Parathyroid adenoma (tissue), 2 donors: ENCODE data around the gene TLK2.
"Not testable (repeated sequence)": the region's sequence is repeated elsewhere in the genome, so short reads cannot be mapped to it uniquely, and the experiment has no call there.

Source experiments
- H2AFZ ChIP-seq: fragments of 300-600 bp; sonication (generic); one replicate; pipeline ENCODE4 v1.7.0; 2017; ENCODE audit warnings: antibody characterized with exemption, mild to moderate bottlenecking
- H3K27ac ChIP-seq: fragments of 300-600 bp; sonication (generic); one replicate; pipeline ENCODE4 v1.7.0; 2017
- H3K27me3 ChIP-seq: fragments of 300-600 bp; sonication (generic); one replicate; pipeline ENCODE4 v1.7.0; 2017; ENCODE audit warnings: low read length; ENCODE audit not compliant: control insufficient read depth, insufficient read depth
- H3K36me3 ChIP-seq: fragments of 300-600 bp; sonication (generic); one replicate; pipeline ENCODE4 v1.7.0; 2017; ENCODE audit warnings: low read length; ENCODE audit not compliant: control insufficient read depth, insufficient read depth
- H3K4me1 ChIP-seq: fragments of 300-600 bp; sonication (generic); one replicate; pipeline ENCODE4 v1.7.0; 2017; ENCODE audit warnings: control low read depth
- H3K4me2 ChIP-seq: fragments of 300-600 bp; sonication (generic); one replicate; pipeline ENCODE4 v1.7.0; 2017; ENCODE audit warnings: low read length
- H3K4me3 ChIP-seq: fragments of 300-600 bp; sonication (generic); one replicate; pipeline ENCODE4 v1.7.0; 2017; ENCODE audit warnings: low read depth, low read length
- H3K79me2 ChIP-seq: fragments of 300-600 bp; sonication (generic); one replicate; pipeline ENCODE4 v1.7.0; 2017; ENCODE audit warnings: control low read depth
- H3K9ac ChIP-seq: fragments of 300-600 bp; sonication (generic); one replicate; pipeline ENCODE4 v1.7.0; 2017; ENCODE audit warnings: mild to moderate bottlenecking
- H3K9me3 ChIP-seq: fragments of 300-600 bp; sonication (generic); one replicate; pipeline ENCODE4 v1.7.0; 2017; ENCODE audit warnings: low read length; ENCODE audit not compliant: control insufficient read depth
- donor health status: primary hyperparathyroidism.

The TLK2 gene

GRCh38 chr17:62478880-62479638 is 434 bp downstream of the TLK2 start:
- peak overlapping the region; percentile 63 for H3K4me3 ChIP-seq
- not testable (repeated sequence) for H3K4me1 ChIP-seq, H3K27me3 ChIP-seq, H3K9me3 ChIP-seq, H3K36me3 ChIP-seq
- H3K9ac ChIP-seq: peak overlapping the region; percentile 77
- H3K79me2 ChIP-seq: peaks cover 21% of the 10 kb centered on the region
- peak overlapping the region; percentile 77 for H3K4me2 ChIP-seq
- H3K27ac ChIP-seq: peak overlapping the region; percentile 86
- peak overlapping the region; percentile 66 for H2AFZ ChIP-seq

- Histone ChIP-seq H3K27ac (peak overlapping the region; percentile 86), H3K4me2 (peak overlapping the region; percentile 77), H3K9ac (peak overlapping the region; percentile 77), H3K4me3 (peak overlapping the region; percentile 63), H3K79me2 (peaks cover 25% of the 10 kb centered on the region), H2AFZ (peak overlapping the region; percentile 66)
- not testable (repeated sequence) for H3K27me3 ChIP-seq, H3K4me1 ChIP-seq, H3K36me3 ChIP-seq, H3K9me3 ChIP-seq
Measured at GRCh38 chr17:62479639-62480258, 1.1 kb downstream of the TLK2 start.

GRCh38 chr17:62482553-62482952 is 3.9 kb downstream of the TLK2 start:
- H3K4me2 ChIP-seq, H3K4me1 ChIP-seq, H2AFZ ChIP-seq, H3K9me3 ChIP-seq, H3K4me3 ChIP-seq, H3K27me3 ChIP-seq, H3K27ac ChIP-seq, H3K9ac ChIP-seq, H3K36me3 ChIP-seq: not testable (repeated sequence)
- peaks cover 39% of the 10 kb centered on the region for H3K79me2 ChIP-seq

GRCh38 chr17:62490990-62491389 is 12.4 kb downstream of the TLK2 start:
- not testable (repeated sequence) for H3K27ac ChIP-seq, H3K9me3 ChIP-seq, H3K4me1 ChIP-seq, H3K27me3 ChIP-seq, H3K9ac ChIP-seq, H3K4me2 ChIP-seq, H3K36me3 ChIP-seq, H3K4me3 ChIP-seq, H2AFZ ChIP-seq
- H3K79me2 ChIP-seq: peaks cover 65% of the 10 kb centered on the region

- not testable (repeated sequence) for H3K36me3 ChIP-seq, H3K4me3 ChIP-seq, H3K9me3 ChIP-seq, H2AFZ ChIP-seq, H3K4me2 ChIP-seq, H3K4me1 ChIP-seq, H3K27ac ChIP-seq, H3K27me3 ChIP-seq, H3K9ac ChIP-seq
- peaks cover 65% of the 10 kb centered on the region for H3K79me2 ChIP-seq
Measured at GRCh38 chr17:62493049-62493655, 14.5 kb downstream of the TLK2 start.

GRCh38 chr17:62494073-62494472 is 15.4 kb downstream of the TLK2 start:
- not testable (repeated sequence) for H3K4me1 ChIP-seq, H3K9me3 ChIP-seq, H3K9ac ChIP-seq, H3K4me2 ChIP-seq, H3K27me3 ChIP-seq, H3K27ac ChIP-seq, H3K4me3 ChIP-seq, H3K36me3 ChIP-seq, H2AFZ ChIP-seq
- peaks cover 71% of the 10 kb centered on the region for H3K79me2 ChIP-seq

- not testable (repeated sequence) for H3K4me3 ChIP-seq, H3K9me3 ChIP-seq, H3K36me3 ChIP-seq, H3K27me3 ChIP-seq, H3K4me2 ChIP-seq, H3K4me1 ChIP-seq, H2AFZ ChIP-seq, H3K9ac ChIP-seq, H3K27ac ChIP-seq
- H3K79me2 ChIP-seq: peaks cover 64% of the 10 kb centered on the region
Measured at GRCh38 chr17:62496344-62496743, 17.7 kb downstream of the TLK2 start.

GRCh38 chr17:62498796-62499195 is 20.2 kb downstream of the TLK2 start:
- H3K4me3 ChIP-seq, H3K27ac ChIP-seq, H3K4me2 ChIP-seq, H3K9me3 ChIP-seq, H3K27me3 ChIP-seq, H2AFZ ChIP-seq, H3K9ac ChIP-seq, H3K36me3 ChIP-seq, H3K4me1 ChIP-seq: not testable (repeated sequence)
- peaks cover 53% of the 10 kb centered on the region for H3K79me2 ChIP-seq

GRCh38 chr17:62500463-62500862 is 21.8 kb downstream of the TLK2 start:
- H2AFZ ChIP-seq, H3K9me3 ChIP-seq: not testable (repeated sequence)
- peaks cover 51% of the 10 kb centered on the region for H3K79me2 ChIP-seq

GRCh38 chr17:62504857-62505256 is 26.2 kb downstream of the TLK2 start:
- not testable (repeated sequence) for H3K9me3 ChIP-seq, H3K9ac ChIP-seq, H3K4me2 ChIP-seq, H3K4me3 ChIP-seq, H3K4me1 ChIP-seq, H2AFZ ChIP-seq, H3K27me3 ChIP-seq, H3K36me3 ChIP-seq, H3K27ac ChIP-seq
- peaks cover 43% of the 10 kb centered on the region for H3K79me2 ChIP-seq

More at GRCh38 chr17:62500463-62500862, 21.8 kb downstream of the TLK2 start:
- not testable (repeated sequence) for H3K9ac ChIP-seq, H3K27ac ChIP-seq, H3K4me1 ChIP-seq, H3K4me3 ChIP-seq, H3K36me3 ChIP-seq, H3K27me3 ChIP-seq, H3K4me2 ChIP-seq
